CD4-positive, alpha-beta T cell treated with Interleukin-4 for 1 hour (primary cell): Measurements from ENCODE around the gene CERS6.
A peak's percentile ranks its signal among the peaks of the same experiment; 100 is the strongest.

Source experiments
- DNase-seq, 2 donors: peaks; one replicate each; pipeline ENCODE4 v3.0.0-alpha.2; 2020 to 2022

CERS6 gene

DNA sequence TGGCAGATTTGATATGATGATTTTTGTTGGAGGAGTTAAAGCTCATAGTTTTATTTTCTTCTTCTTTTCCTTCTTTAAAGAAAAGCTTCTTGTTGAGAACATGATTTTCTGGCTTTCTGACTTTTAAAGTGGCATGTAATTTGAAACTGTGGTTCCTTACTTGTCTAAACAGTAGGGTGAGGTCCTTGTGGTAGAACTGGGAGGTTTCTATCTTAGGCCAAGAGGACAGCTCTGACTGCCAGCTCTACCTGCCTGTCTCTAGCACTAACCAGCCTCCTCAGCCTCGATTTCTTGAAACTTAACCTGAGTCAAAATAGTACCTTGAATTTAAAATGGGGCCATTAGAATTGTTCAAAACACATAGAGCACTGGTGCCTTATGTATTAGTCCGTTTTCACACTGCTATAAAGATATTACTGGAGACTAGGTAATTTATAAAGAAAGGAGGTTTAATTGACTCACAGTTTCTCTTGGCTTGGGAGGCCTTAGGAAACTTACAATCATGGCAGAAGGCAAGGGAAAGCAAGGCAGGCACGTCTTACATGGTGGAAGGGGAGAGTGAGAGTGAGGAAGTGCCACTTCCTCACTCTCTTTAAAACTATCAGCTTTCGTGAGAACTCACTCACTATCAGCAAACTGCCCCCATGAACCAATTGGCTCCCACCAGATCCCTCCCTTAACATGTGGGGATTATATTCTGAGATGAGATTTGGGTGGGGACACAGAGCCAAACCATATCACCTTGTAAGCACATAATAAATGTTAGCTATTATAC is 119.0 kb downstream of the CERS6 start:
- no peak for DNase-seq

DNA sequence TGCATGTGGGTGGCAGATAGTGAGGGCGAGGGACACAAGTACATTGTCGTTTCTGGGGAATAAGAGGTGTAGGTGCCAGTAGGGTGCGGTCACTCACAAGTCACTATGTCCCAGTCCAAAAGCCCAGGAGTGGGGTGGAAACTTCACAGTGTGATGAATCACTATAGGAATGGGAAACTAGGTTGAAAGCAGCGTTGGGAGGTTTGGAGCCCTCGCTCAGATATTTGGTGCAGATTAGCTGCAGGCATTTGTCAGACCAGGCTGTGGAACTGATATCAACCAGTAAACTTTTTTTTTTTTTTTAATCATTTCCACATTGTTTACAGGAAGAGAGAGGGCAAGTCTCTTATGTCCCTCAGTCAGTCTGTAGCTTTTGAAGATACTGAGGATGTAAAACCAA is 121.8 kb downstream of the CERS6 start:
- no peak for DNase-seq

DNA sequence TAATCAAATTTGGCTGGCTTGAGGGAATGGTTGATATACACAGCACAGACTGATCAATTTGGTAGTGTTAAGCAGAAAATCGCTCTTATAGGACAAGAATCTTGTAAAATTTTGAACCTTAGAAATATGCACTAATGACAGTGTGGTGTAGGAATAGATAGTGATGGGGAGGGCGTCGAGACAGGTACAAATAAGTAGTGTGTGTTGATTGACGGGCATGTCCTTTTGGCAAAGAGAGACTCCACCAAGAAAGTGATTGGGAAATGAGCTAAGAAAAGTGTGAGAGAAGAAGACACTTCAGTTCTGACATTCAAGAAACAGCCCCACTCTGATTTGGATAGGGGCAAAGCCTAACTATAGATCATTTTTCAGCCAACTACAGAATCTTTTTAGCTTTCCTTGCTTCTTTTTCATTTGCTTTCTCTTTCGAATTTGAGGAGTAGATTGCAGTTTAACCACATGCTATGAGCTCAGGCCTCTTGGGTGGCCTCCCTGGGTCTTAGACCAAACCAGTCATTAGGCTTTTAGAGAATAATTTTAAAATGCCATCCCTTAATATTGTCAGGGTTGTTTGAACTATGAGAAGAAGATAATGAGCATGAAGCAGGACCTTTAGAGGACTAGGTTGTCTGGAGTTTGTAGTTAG is 127.1 kb downstream of the CERS6 start:
- DNase-seq = no peak

DNA sequence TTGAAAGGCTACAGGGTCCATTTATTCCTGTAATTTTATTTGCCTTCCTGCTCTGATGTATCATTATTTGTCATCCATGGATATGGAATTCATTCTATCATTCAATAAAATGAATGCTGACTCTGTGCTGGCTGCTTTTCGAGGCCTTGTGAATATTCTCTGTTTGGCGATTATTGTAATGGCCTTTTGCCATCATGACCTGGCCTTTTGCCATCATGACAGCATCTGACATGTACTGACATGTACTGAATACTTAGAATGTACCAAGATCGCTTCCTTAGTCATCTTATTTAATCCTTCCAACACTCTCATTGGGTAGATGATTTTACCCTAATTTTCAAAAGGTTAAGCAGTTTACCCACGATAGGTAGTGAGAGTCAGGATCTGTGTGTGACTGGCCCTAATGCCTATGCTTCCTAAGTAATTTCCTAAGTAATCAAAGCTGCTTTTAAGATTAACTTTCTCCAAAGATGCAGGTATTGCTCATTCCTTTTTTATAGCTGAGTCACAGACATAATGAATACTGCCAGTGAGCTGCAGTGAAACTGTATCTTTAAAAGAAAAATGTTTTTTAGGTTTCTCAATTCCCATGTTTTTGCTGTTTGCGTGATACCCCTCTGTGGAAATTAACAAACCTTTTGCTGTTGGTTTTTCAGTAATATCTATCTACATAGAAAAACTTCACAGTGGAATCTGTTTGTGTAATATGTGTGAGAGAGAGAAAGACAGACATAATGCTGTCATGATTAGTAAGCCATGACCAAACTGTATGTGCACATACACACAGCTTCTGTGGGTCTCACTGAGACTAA is 127.8 kb downstream of the CERS6 start:
- DNase-seq = no peak

DNA sequence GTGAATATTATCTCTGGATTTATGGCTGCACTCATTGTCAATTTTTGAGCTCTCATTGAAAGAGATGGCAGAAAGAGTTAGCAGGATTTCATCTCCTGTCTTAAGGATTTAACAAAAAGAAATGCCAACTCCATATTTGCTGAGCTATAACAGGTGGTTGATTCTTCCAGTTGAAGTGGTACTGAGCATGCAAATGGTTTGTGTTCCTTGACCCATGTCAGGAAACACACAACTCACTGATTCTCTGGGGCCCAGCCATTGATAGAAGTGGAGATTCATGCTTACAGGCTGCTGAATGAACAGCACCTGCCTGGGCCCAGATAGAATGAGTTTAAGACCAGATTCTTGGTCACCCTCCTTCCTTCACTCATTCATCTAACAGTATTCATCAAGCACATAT is 128.8 kb downstream of the CERS6 start:
- no peak for DNase-seq

DNA sequence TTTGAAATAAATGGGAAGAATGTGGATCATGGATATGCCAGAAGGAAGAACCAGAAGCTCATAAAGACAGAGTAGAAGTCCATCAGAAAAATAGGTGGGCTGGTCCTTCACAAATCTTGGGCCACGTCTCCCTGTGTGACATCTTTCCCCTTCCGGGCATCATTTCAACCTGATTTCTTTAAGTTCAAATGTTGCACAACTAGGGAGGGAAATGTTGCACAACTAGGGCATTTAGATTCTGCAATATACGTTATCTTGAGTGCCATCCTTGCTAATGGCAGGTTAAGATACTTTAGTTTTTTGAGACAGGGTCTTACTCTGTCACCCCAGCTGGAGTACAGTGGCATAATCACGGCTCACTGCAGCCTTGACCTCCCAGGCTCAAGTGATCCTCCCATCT is 129.6 kb downstream of the CERS6 start:
- DNase-seq = no peak

DNA sequence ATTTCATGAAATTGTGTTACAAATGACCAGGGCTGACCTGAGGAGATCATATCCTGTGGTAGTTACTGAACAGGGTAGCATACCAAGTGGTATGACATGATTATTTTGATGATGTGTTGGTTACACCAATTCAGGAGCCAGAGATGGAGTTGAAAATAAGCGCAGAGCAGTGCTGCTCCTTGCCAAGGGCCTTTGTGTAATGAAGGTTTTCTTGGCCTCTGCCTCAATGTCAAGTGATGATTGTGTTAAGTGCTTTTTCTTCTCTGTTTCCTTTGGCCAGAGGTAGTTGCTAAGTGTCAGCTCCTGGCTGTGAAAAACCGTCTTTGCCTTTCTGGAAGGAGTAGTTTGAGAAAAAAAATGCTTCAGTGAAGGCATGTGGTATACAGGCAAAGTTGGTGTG is 131.2 kb downstream of the CERS6 start:
- no peak for DNase-seq

DNA sequence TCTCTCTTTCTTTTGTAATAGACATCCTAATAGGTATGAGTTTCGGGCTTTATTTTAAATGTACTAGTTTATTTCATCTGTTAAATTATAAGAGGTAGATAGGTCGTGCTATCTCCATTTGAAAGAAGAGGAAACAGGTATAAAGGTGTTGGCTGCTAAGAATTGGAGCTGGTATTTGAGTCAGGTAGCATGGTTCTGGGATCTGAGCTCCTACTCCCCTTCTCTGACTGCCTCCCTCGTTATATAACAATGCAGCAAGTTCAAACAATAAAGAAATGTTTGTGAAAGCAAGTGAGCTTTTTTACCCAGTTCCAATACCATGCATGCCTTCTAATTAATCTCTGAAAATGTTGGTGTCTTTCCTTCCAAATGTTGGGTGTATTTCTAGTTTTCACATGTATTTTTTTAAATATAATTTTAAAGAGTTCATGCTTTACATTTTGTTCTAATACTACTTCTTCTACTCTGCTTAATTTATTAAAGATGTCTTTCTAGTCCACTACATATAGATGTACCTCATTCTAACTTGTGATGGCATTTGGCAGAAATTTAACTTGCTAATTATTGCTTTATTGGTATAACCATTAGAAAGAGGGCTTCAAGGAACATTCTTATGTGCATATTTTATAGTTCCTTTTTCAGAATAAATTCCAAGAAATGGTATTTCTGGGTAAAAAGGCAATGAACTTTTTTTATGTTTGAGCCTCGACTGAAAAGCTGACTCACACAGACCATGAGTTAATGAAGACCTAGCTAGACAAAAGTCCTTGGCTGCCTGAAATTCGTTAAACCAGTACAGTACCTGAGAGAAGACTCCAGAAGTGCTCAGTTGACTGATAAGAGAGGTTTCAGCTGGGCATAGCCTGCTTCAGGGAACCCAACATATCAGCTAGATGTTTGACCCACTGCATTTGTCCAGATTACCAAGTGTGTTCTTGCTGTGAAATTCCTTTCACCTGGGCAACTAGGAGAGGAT is 133.5 kb downstream of the CERS6 start:
- DNase-seq = no peak

DNA sequence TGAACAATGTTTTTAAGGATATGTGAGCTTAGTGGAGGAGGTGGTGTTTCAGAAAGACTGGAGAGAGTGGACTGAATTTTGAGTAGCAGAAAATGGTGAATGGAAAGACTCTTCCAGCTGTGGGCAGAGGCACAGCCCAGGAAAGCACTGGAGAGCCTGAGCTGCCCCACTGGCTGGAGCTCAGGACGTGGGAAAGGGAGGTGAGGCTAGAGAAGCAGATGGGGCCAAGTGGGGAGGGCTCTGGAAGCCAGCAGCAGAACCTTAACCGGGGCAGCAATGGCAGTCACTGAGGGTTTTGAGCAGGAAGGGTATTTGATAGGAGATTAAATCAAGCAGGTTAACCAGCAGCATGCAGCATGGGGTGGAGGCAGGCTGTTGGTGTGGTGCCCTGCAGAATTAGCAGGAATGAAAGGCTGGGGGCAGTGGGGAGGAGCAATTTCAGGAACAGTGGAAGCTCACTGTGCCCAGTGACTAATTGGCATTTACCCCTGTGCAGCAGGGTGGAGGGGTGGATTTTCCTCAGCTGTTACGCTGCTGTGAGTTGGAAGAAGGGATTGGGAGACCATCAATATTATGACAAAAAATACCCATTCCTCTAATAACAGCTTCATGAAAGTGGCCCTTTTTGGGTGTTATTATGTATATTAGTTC is 136.2 kb downstream of the CERS6 start:
- no peak for DNase-seq

DNA sequence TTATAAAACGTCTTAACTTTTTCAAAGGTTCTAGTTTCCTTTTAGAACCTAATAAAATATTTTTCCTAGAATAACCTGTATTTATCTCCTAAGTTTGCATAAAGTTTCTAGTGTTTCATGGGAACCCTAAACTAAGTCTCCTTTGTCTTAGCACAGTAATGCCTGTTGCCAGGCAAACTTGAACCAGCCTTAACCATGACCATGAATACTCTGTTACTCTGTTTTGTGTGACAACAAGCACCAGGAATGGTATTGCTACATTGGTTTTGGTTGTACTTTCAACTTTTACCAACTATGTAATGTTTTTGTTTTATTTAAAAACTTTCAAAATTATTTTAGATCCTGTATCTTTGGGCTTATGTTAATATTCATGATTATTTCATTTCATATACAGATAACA is 137.6 kb downstream of the CERS6 start:
- DNase-seq = no peak

DNA sequence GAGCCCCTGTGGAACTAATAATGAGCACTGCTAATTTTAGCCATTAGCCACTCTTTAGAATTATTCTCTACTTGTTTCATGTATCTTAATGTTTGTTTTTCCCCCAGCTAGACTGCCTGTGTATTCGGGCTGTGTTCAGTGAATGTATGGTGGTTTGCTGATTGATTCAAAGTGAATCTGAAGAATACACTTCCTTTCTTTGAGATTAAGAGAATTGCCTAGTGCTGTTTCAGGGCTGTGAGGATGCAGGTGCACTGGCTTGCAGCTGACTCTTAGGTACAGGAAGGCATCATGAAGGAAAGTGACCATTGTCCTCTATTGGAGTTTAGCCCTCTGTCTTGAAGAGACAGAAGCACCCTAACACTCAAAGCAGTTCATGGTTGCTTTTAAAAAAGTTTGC is 138.7 kb downstream of the CERS6 start:
- no peak for DNase-seq

DNA sequence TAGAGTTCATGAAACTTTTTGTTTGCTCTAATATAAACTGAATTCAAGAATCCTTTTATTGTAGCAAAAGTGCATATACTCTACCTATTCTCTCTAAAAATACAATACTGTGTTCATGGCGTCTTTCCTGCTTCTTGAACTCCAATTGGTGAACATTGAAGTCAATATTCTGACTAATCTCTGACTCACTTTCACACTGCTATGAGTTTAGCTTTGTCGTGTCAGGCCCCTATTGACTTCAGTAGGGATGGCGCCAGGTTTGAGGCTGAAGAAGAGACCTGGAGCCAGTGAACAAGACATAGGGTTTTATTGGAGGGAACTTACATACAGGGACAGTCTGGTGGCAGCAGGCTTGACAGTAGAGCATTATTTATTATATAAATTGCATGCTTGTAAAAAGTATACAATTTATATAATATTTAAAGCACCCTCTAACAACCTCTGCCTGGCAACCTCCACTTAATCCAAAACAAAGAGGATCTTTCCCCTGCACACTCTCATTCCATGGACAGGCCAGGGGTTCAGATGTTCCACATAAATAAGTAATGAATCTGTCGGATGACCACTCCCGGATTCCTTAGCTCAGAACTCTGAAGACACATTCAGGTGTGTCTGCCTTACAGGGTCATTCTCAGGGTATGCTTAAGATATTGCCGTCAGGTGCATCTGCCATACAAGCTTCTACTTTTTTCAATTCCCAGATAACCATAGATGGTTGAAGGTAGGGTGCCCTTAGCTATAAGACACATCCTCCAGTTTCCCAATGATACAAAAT is 141.0 kb downstream of the CERS6 start:
- no peak for DNase-seq

DNA sequence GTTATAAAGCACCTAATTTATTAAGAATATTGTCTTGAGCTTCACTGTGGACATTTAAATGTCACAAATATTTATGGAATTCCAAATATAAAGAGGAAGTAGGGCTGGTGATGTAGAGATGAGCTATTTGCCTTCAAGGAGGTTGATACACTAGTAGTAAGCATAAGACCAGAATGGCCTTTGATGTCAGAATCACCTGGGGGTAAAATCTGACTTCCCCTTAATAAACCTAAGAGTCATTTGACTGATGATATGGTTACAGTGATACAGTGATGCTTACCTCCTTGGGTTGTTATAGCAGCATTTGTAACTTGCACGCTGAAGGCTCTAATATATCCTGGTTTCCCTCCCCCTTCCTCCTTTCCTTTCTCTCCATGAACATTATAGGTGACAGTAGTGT is 143.7 kb downstream of the CERS6 start:
- DNase-seq = no peak

DNA sequence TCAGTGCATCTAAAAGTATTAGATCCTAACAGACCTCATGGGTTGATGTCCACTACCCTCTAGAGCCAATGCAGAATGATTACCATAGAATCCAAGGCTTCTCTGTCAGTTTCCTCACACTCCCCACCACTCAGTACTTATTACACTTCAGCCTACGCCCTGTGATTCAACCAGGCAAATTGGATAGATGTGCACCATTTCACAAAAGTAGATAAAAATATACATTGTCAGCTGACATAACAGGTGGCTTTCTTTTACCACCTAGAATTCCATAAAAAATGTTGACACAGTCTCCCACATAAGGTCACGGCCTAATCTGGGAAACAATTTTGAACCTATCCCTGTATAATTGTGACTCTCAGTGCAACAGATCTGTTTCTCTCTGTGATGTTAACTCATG is 144.9 kb downstream of the CERS6 start:
- DNase-seq = no peak

DNA sequence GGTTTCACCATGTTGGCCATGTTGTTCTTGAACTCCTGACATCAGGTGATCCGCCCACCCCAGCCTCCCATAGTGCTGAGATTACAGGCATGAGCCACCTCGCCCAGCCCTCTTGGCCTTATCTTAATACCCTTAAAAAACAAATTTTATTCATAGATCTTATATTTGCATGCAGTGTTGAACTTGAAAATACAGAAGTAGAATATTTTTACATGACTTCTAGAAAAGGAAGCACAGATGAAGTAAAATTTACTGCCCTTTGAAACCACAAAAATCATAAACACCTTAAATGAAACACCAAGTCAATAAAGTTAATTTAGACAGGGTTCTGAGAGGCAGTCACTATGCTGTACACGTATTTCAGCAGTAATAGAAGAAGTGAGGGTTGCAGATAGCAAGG is 145.7 kb downstream of the CERS6 start:
- DNase-seq = peak in 1 of 2 donors; percentile 18

DNA sequence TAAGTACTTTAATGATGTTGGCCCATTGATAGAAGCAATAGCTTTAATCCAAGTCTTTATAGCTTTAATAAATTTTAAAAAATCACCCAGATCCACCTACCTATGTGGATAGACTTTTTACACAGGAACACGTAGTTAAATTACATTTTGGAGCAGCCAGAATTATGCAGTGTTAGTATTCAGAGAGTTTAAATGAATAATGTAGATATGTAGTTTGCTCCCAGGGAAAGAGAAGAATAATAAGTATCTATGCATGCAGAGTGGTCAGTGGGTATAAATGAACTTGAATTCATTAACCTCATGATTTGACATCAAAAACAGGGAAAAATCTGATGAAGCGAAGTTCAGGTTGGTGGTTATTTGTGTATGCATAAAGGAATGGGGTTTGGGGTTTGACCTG is 146.3 kb downstream of the CERS6 start:
- no peak for DNase-seq

DNA sequence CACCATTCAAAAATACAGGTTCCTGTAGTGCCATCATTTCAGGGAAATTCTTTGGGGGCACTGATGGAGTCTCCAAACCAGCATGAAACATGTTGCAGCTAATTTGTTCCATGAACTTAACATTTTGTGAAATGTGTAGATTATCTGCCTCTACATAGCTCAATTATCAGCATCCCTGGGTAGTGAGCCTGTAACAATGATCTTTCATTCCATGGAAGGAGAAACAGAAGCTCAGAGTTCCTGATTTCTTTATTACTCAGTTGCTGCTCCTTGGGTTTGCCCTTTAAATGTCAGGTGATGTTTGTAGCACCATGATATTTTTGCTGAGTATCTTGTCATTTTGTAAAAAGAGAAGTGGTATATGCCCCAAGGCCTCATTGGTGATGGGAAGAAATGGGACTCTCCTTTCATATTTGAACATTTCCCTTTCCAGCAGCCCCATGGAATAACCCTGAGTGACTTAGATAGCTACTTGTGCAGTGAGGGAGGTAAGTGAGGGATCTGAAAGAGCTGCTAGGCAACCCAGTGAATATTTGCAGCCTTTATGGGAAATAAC is 146.9 kb downstream of the CERS6 start:
- no peak for DNase-seq

DNA sequence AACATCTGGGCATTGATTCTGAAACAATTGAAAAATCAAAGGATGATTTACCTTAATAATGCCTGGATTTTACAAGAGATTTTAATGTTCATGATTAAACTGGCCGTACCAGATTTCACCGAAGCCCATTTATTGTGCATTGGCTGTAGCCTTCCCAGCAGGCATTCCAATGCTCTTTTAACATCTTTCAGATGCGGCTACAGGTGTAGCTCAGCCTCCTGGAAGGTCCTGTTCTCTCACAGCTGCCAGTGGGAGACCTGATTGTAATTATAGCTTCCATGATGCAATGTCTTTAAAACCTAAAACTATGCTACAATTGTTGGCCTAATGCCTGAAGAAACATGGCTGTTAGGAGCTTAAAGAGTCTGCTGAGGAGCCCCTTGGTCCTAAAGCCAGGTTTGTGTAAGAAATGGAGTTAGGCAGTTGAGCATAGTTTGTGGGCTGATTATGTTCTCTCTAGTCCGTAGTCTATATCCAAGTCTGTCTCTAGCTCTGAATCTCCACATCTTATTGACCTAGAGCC is 147.4 kb downstream of the CERS6 start:
- DNase-seq = no peak

DNA sequence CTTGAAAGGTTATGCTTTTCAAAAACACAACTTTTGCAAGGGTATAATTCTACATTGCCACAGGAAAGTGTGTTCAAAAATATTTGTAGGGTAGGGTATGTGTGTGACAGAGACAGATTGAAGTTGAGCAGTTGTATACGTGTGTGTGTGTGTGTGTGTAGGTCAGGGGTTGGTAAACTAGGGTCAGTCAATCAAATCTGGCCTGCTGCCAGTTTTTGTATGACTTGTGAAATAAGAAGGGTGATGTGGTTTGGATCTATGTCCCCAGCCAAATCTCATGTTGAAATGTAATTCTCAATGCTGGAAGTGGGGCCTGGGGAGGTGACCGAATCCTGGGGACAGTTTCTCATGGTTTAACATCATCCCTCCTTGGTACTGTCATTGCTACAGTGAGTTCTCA is 148.2 kb downstream of the CERS6 start:
- no peak for DNase-seq

DNA sequence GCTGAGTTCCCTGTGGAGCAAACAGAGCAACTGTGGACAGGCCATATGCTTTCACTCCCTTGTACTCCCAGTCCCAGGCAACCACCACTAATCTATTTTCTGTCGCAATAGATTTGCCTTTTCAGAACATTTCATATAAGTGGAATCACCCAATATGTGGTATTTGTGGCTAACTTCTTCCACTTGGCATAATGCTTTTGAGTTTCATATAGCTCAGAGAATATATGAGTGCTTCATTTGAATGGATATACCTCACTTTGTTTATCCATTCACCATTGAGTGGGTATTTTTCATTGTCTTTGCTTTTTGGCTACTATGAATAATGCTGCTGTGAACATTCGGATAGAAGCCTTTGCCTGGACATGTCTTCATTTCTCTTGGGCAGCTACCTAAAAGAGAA is 151.9 kb downstream of the CERS6 start:
- no peak for DNase-seq

DNA sequence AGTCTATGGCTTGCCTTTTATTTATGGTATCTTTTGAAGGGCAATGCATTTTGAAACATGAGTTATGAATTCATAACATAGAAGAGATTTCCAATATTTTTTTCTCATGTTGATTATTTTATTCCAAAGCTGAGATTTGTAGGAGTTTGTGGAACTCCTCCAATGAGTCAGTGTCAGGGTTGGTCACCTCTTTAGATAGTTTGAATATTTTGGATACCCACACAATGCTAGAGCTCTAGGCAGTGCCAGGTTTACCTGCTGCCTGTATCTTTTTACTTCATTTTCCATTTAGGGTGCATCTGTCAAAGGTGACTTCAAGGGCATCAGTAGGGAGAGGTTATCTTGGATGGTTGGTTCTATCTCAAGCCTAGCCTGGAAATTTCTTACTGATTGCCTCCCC is 152.7 kb downstream of the CERS6 start:
- DNase-seq = no peak
